Stimulated activated naive CD8-positive, alpha-beta T cell treated with anti-CD3 and anti-CD28 coated beads, Interleukin-15, Interleukin-2, amounts not matched to agents 100 U/mL and 50 U/mL, for 24 hours (primary cell): ENCODE data around the gene ABCB6.

ENCODE experiments used
- ATAC-seq: fragments of 150-1000 bp; cut with Tn5 transposase; one replicate; pipeline ENCODE4 v1.10.0; 2021
- DNase-seq: peaks from one replicate; pipeline ENCODE4 v3.0.0; 2021

Gene ABCB6

DNA sequence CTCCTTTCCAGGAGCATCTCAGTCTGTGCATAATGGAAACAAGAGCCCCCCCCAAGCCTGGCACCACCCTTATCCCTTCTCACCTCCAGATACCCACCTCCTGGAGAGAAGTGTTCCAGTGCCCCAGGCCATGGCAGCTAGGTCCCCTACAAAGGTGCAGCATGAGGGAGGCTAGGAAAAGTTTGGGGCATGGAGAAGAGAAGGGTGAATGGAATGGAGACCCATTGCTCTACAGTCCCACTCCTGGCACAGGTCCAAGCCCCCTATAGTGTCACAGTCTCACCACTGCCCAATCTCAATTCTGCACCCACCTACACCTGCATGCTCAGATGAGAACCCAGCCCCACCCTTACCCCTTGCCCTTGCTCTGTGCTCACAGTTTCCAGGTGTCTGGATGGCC lies 49.8 kb downstream of the ABCB6 start:
- ATAC-seq (no peak), DNase-seq (no peak)

- ATAC-seq, result no peak
Observed at GRCh38 chr2:219168526-219168925, 50.2 kb downstream of the ABCB6 start.

GRCh38 chr2:219167997-219168396 lies 50.8 kb downstream of the ABCB6 start:
- no peak for DNase-seq
- no peak for ATAC-seq

More at GRCh38 chr2:219168526-219168925, 50.2 kb downstream of the ABCB6 start:
- DNase-seq, result no peak

DNA sequence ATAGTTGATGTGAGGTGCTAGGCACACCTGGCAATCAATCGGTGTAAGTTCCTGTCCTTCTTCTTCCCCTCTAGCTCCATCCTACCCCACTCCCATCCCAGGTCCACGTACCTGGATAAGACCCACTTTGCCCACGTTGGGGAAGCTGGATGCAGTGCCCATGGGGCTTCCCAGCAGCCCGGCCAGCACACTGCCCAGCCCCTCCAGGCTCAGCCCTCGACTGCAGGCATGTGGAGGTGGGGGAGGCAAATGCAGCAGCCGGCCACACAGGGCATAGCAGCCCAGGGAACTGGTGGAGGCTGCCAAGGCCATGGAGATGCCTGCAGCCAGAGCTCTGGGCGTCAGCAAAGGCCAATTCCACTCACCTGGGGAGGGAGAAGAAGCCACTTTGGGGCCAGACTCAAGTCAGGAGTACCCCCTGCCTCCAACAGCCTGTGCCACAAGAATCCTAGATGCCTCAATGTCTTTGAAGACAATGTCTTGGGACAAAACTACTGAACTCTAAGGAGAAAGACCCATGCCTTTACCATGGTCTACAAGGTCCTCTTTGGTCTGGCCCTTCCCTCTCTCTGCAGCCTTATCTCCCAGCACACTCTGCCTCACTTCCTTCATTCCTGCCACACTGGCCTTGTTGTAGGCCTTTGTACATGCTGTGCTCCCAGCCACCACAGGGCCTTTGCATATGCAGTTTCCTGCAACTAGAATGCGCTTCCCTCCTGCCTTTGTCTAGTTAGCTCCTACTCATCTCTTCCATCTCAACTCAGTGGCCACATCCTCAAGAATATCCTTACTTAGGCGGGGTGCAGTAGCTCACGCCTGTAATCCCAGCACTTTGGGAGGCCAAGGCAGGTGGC lies 53.5 kb downstream of the ABCB6 start:
- ATAC-seq (no peak), DNase-seq (no peak)

DNA sequence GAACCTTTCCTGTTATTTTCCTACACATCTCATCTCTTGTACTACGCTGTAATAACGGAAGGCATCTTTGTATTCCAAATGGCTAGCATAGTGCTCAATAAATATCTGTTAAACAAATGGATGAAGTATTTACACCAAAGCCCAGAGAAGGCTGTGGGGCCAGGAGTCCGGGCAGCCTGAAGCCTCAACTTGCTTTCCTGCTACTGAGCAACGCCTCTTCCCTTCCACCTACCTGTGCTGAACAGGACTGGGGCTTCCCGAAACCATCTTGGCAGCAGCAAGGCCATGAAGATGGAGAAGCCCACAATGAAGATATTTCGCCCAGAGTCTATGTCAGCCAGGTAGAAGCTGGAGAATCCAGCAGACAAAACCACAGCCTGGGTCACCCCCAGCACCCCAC lies 55.6 kb downstream of the ABCB6 start:
- DNase-seq, result no peak
- no peak for ATAC-seq

DNA sequence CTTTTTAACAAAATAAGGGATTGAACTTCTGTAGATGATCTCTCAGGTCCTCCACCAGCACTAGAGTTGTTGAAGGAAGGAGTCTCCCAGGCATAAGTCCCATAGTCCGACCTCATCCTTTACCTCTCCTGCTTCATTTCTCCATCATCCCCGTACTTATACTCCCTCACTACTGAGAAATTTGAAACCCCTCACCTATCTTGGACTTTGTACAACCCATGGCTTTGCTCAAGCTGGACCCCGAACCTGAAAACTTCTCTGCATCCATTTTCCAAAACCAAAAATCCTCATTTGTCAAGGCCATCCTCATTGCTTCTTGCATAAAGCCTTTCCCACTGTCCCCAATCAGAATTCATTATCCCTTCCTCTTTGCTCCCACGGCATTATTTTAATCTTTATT lies 57.7 kb downstream of the ABCB6 start:
- ATAC-seq, result no peak

GRCh38 chr2:219160186-219161017 lies 58.4 kb downstream of the ABCB6 start, which contains the start of gene NHEJ1:
Gene NHEJ1 (minus strand): TSS chr2:219160815. CDS start chr2:219158362, 2,453 bp downstream.
- ATAC-seq (peak; percentile 95), DNase-seq (peak; percentile 96)

More for the DNA sequence above, 57.7 kb downstream of the ABCB6 start:
- no peak for DNase-seq
